BE2C (cell line): ENCODE results near the gene SMARCAD1.

Source experiments
- DNase-seq: peaks from one replicate; pipeline ENCODE4 v3.0.0-alpha.2; 2020
- H3K27me3 ChIP-seq: fragments of 250-450 bp; sonication (Bioruptor Pico); 2 replicates; pipeline ENCODE4 v1.5.1; 2020; ENCODE audit warnings: mild to moderate bottlenecking
- H3K36me3 ChIP-seq: fragments of 250-450 bp; sonication (Bioruptor Pico); 2 replicates; pipeline ENCODE4 v1.5.1; 2020; ENCODE audit warnings: mild to moderate bottlenecking
- H3K4me1 ChIP-seq: fragments of 250-450 bp; sonication (Bioruptor Pico); 2 replicates; pipeline ENCODE4 v1.5.1; 2020
- H3K4me3 ChIP-seq: 2 replicates; pipeline ENCODE4 v1.5.1; 2011; ENCODE audit warnings: low read depth, low read length
- H3K9me3 ChIP-seq: fragments of 250-450 bp; sonication (Bioruptor Pico); 2 replicates; pipeline ENCODE4 v1.5.1; 2020
- CTCF ChIP-seq: IDR thresholded peaks from 2 replicates; pipeline ENCODE4 v1.5.1; 2012; ENCODE audit warnings: mild to moderate bottlenecking, low read depth, low read length

Gene SMARCAD1

GRCh38 chr4:94237271-94237670, 29.6 kb downstream of the SMARCAD1 start:
- DNase-seq = no peak
- Histone ChIP-seq H3K9me3 (no peaks in the 10 kb centered on the region), H3K4me1 (no peaks in the 10 kb centered on the region), H3K36me3 (peaks cover 53% of the 10 kb centered on the region), H3K27me3 (no peaks in the 10 kb centered on the region), H3K4me3 (no peak overlapping the region)
- TF ChIP-seq CTCF = no peak

- no peaks in the 10 kb centered on the region for H3K4me1 ChIP-seq
- H3K4me3 ChIP-seq = no peak overlapping the region
- DNase-seq = no peak
- no peak for TF ChIP-seq CTCF
- no peaks in the 10 kb centered on the region for H3K27me3 ChIP-seq
- no peaks in the 10 kb centered on the region for H3K9me3 ChIP-seq
- H3K36me3 ChIP-seq = peaks cover 54% of the 10 kb centered on the region
Measured at GRCh38 chr4:94238160-94238559, 30.5 kb downstream of the SMARCAD1 start.

- H3K4me1 ChIP-seq = no peaks in the 10 kb centered on the region
- no peak for DNase-seq
- H3K9me3 ChIP-seq = no peaks in the 10 kb centered on the region
- no peaks in the 10 kb centered on the region for H3K27me3 ChIP-seq
- no peak overlapping the region for H3K4me3 ChIP-seq
- no peak for TF ChIP-seq CTCF
- peaks cover 60% of the 10 kb centered on the region for H3K36me3 ChIP-seq
Measured at GRCh38 chr4:94240384-94240783, 32.7 kb downstream of the SMARCAD1 start.

- H3K4me3 ChIP-seq = no peak overlapping the region
- H3K36me3 ChIP-seq = peaks cover 65% of the 10 kb centered on the region
- no peak for TF ChIP-seq CTCF
- no peak for DNase-seq
- no peaks in the 10 kb centered on the region for H3K9me3 ChIP-seq
- no peaks in the 10 kb centered on the region for H3K27me3 ChIP-seq
- H3K4me1 ChIP-seq = no peaks in the 10 kb centered on the region
Measured at GRCh38 chr4:94244087-94244828, 36.6 kb downstream of the SMARCAD1 start.

- TF ChIP-seq CTCF = no peak
- peaks cover 63% of the 10 kb centered on the region for H3K36me3 ChIP-seq
- no peaks in the 10 kb centered on the region for H3K4me1 ChIP-seq
- H3K27me3 ChIP-seq = no peaks in the 10 kb centered on the region
- no peaks in the 10 kb centered on the region for H3K9me3 ChIP-seq
- no peak for DNase-seq
- H3K4me3 ChIP-seq = no peak overlapping the region
Measured at GRCh38 chr4:94244829-94245185, 37.1 kb downstream of the SMARCAD1 start.

GRCh38 chr4:94251094-94251493, 43.4 kb downstream of the SMARCAD1 start:
- no peaks in the 10 kb centered on the region for H3K27me3 ChIP-seq
- DNase-seq = no peak
- no peak for TF ChIP-seq CTCF
- peaks cover 52% of the 10 kb centered on the region for H3K36me3 ChIP-seq
- no peaks in the 10 kb centered on the region for H3K9me3 ChIP-seq
- no peaks in the 10 kb centered on the region for H3K4me1 ChIP-seq
- H3K4me3 ChIP-seq = no peak overlapping the region
